Endodermal cell (in vitro differentiated cells): ENCODE data around the gene TPD52L2. TPM values are rescaled to one million over a fixed set of nuclear protein-coding genes. Genes with fewer than 3 reads are reported as not detected.
"Not testable (repeated sequence)": the region's sequence is repeated elsewhere in the genome, so short reads cannot be mapped to it uniquely, and the experiment has no call there.

Experiments used
- DNase-seq: peaks from one replicate; pipeline ENCODE4 v3.0.0-alpha.2; 2017
- H3K27ac ChIP-seq: 2 replicates; pipeline ENCODE4 v1.5.1; 2013; ENCODE audit warnings: mild to moderate bottlenecking, low read depth, low read length, moderate library complexity
- H3K27me3 ChIP-seq: 2 replicates; pipeline ENCODE4 v1.6.1; 2013; ENCODE audit warnings: mild to moderate bottlenecking, low read length, moderate library complexity; ENCODE audit not compliant: insufficient read depth, control insufficient read depth, poor library complexity, severe bottlenecking
- H3K36me3 ChIP-seq: 2 replicates; pipeline ENCODE4 v1.7.0; 2013; ENCODE audit warnings: mild to moderate bottlenecking, low read length, moderate library complexity; ENCODE audit not compliant: control insufficient read depth, insufficient read depth
- H3K4me1 ChIP-seq: one replicate; pipeline ENCODE4 v1.7.0; 2013; ENCODE audit warnings: low read length; ENCODE audit not compliant: control insufficient read depth, insufficient read depth
- H3K4me3 ChIP-seq: 2 replicates; pipeline ENCODE4 v1.5.1; 2013; ENCODE audit warnings: mild to moderate bottlenecking, low read length, moderate library complexity
- H3K9ac ChIP-seq: 2 replicates; pipeline ENCODE4 v1.6.1; 2013; ENCODE audit warnings: mild to moderate bottlenecking, low read length, moderate library complexity; ENCODE audit not compliant: poor library complexity, severe bottlenecking; ENCODE audit errors: extremely low read depth
- H3K9me3 ChIP-seq: 2 replicates; pipeline ENCODE4 v1.6.1; 2013; ENCODE audit warnings: mild to moderate bottlenecking, low read length, moderate library complexity; ENCODE audit not compliant: control insufficient read depth
- H3K27ac Mint-ChIP-seq: 2 replicates; pipeline ENCODE4 v1.8.0; 2020; ENCODE audit warnings: mixed read lengths
- H3K27me3 Mint-ChIP-seq: 2 replicates; pipeline ENCODE4 v1.8.0; 2021; ENCODE audit warnings: mild to moderate bottlenecking, mixed read lengths; ENCODE audit not compliant: insufficient read depth
- H3K36me3 Mint-ChIP-seq: 2 replicates; pipeline ENCODE4 v1.8.0; 2020; ENCODE audit warnings: low read depth, mixed read lengths
- H3K4me1 Mint-ChIP-seq: 2 replicates; pipeline ENCODE4 v1.8.0; 2020; ENCODE audit warnings: mixed read lengths
- H3K4me3 Mint-ChIP-seq: 2 replicates; pipeline ENCODE4 v1.8.0; 2020; ENCODE audit warnings: mild to moderate bottlenecking, moderate library complexity, mixed read lengths
- H3K9me3 Mint-ChIP-seq: 2 replicates; pipeline ENCODE4 v1.8.0; 2020; ENCODE audit warnings: mild to moderate bottlenecking, mixed read lengths
- WGBS, 2 experiments: methylation state at CpG; one replicate each; pipeline versions ENCODE4 v1.1.5 to v1.1.7; 2013; ENCODE audit warnings: missing lambda C conversion rate in 2 of 2, mixed read lengths in 1 of 2; ENCODE audit not compliant: insufficient coverage in 1 of 2, insufficient read length in 1 of 2; 5-methylcytosine and 5-hydroxymethylcytosine counted together
- total RNA-seq, 2 donors: library from RNA; stranded (reverse); fragmentation: NEBNext Ultra II Directional in 1 of 2; extraction: Animal tissue kit (Norgen Biotek cat#: 25700) in 1 of 2; gene quantifications; 2 replicates in 1 of 2; 3 replicates in 1 of 2; pipeline ENCODE4 v1.2.1, GENCODE V29; 2021
- TF ChIP-seq, protein P1 (sequence below): fragments of 200-600 bp; sonication (generic); conservative IDR thresholded peaks from 2 replicates; pipeline ENCODE4 v1.5.0; 2021; ENCODE audit warnings: antibody characterized with exemption, mild to moderate bottlenecking

Gene TPD52L2
- total RNA-seq, 2 donors from 2014 or later = 68.3 to 85.2 TPM

DNA sequence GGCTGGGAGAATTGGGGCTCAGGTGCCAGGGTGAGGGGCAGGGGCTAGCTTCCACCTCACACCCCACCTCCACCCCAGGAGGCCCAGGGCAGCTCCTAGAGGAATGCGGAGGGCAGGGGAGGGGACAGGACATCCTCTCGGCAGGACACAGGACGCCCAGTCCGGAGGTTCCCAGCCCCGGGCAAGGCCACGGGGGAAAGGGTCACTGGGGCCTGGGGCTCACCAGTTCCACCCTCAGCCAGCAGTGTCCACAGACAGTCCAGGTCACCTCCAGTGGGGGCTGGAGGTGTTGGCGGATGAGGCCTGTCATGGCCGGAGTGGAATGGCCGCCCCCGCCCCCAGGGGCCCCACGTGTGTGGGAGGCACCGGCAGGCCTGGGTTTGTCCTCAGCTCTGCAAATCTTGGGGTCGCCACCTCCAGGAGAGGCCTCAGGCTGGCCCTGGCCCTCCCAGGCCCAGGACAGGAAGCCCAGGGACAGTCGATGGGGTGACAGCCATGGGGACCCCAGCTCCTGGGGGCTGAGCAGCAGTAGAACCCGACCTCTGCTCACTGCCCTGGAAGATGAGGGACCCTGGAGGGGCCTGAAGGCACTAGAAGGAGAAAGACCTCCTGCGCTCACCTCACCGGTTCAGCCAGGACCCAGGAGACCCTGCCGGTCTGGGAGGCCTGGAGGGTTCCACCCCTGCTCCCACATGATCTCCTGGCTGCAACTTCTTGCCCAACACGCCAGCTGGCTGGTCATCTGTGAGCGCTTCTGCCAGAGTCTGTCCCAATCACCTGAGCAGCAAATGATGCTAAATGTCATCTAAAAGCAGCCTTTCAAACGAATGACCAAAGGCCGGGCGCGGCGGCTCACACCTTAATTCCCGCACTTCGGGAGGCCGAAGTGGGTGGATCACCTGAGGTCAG lies 16.8 kb upstream of the TPD52L2 start:
- WGBS, 2 experiments = 85 to 87% methylated on average over 18 to 28 of the region's 28 CpGs
- no peaks in the 10 kb centered on the region for H3K36me3 Mint-ChIP-seq
- Histone ChIP-seq H3K36me3 (no peaks in the 10 kb centered on the region), H3K4me3 (no peak overlapping the region), H3K9me3 (no peaks in the 10 kb centered on the region), H3K9ac (no peak overlapping the region), H3K4me1 (peaks cover 6% of the 10 kb centered on the region), H3K27ac (peak overlapping the region; percentile 41), H3K27me3 (no peaks in the 10 kb centered on the region)
- H3K9me3 Mint-ChIP-seq = no peaks in the 10 kb centered on the region
- TF ChIP-seq, protein P1, sequence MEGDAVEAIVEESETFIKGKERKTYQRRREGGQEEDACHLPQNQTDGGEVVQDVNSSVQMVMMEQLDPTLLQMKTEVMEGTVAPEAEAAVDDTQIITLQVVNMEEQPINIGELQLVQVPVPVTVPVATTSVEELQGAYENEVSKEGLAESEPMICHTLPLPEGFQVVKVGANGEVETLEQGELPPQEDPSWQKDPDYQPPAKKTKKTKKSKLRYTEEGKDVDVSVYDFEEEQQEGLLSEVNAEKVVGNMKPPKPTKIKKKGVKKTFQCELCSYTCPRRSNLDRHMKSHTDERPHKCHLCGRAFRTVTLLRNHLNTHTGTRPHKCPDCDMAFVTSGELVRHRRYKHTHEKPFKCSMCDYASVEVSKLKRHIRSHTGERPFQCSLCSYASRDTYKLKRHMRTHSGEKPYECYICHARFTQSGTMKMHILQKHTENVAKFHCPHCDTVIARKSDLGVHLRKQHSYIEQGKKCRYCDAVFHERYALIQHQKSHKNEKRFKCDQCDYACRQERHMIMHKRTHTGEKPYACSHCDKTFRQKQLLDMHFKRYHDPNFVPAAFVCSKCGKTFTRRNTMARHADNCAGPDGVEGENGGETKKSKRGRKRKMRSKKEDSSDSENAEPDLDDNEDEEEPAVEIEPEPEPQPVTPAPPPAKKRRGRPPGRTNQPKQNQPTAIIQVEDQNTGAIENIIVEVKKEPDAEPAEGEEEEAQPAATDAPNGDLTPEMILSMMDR = no peak
- H3K27ac Mint-ChIP-seq = no peak overlapping the region
- H3K4me1 Mint-ChIP-seq = peaks cover 2% of the 10 kb centered on the region
- H3K4me3 Mint-ChIP-seq = no peak overlapping the region
- DNase-seq = peak; percentile 68
- H3K27me3 Mint-ChIP-seq = peaks cover 7% of the 10 kb centered on the region

DNA sequence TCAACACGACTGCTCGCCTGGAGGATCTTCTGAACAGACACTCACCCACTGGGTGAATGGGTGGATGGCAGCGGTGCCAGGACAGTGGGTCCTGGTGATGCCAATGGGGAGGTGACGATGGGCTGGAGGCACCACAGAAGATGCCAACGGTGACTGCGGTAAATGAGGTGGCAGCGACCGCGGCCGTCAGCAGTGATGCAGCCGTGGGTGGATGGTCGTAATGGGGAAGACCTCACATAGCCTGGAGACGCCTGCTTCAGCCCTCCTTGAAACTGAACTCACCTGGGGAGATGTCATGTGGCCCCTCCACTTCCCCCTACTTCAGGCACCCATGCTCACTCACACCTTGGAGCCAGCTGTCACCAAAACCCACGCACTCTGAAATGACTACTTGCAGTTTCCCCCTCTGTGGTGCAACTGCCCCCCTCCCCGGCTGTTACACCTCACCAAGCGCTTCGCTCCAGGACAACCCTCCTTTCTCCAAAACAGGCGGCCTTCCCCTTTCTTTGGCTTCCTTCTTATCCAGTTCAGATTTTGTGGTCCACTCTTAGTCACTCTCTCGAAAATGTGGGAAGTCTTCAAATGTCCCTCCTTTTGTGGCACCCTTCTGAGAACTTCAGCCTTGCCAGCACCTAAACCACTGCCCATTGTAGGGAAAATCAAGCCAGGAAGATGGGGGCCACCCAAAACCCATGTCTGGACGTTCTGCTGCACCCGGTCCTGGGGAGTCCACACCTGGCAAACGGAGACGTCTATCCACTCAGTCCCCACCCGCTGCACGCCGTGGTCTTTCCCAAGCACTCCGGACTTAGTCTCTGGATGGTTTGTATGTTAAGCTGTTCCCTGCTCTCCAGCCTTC lies 14.2 kb upstream of the TPD52L2 start:
- TF ChIP-seq, protein P1 = no peak
- 93 to 95% methylated on average over 20 to 27 of the region's 27 CpGs for WGBS, 2 experiments

DNA sequence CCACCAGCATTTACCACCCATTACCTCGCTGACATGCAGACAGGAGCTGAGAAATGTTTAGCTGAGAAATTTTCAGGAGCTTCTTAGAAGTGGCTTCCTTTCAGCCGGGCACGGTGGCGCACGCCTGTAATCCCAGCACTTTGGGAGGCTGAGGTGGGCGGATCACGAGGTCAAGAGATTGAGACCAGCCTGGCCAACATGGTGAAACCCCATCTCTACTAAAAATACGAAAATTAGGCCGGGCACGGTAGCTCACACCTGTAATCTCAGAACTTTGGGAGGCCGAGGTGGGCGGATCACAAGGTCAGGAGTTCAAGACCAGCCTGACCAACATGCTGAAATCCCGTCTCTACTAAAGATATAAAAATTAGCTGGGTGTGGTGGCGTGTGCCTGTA lies 13.5 kb upstream of the TPD52L2 start:
- 94 to 99% methylated on average over 11 to 14 of the region's 14 CpGs for WGBS, 2 experiments
- DNase-seq, H3K4me1 Mint-ChIP-seq, H3K36me3 ChIP-seq, H3K27ac ChIP-seq, H3K27me3 Mint-ChIP-seq, H3K27me3 ChIP-seq, H3K9me3 Mint-ChIP-seq, H3K27ac Mint-ChIP-seq, H3K9me3 ChIP-seq, H3K4me3 ChIP-seq, H3K4me3 Mint-ChIP-seq, H3K9ac ChIP-seq, H3K4me1 ChIP-seq, H3K36me3 Mint-ChIP-seq: not testable (repeated sequence)

More for the DNA sequence above, 14.2 kb upstream of the TPD52L2 start:
- Mint-ChIP-seq H3K27ac (no peak overlapping the region), H3K36me3 (no peaks in the 10 kb centered on the region), H3K4me3 (no peak overlapping the region), H3K9me3 (no peaks in the 10 kb centered on the region), H3K27me3 (peaks cover 5% of the 10 kb centered on the region), H3K4me1 (peaks cover 2% of the 10 kb centered on the region)
- H3K27ac ChIP-seq = no peak overlapping the region
- no peak overlapping the region for H3K4me3 ChIP-seq
- no peaks in the 10 kb centered on the region for H3K27me3 ChIP-seq
- no peaks in the 10 kb centered on the region for H3K36me3 ChIP-seq
- no peaks in the 10 kb centered on the region for H3K9me3 ChIP-seq
- H3K9ac ChIP-seq = no peak overlapping the region
- H3K4me1 ChIP-seq = peaks cover 6% of the 10 kb centered on the region
- peak; percentile 39 for DNase-seq

DNA sequence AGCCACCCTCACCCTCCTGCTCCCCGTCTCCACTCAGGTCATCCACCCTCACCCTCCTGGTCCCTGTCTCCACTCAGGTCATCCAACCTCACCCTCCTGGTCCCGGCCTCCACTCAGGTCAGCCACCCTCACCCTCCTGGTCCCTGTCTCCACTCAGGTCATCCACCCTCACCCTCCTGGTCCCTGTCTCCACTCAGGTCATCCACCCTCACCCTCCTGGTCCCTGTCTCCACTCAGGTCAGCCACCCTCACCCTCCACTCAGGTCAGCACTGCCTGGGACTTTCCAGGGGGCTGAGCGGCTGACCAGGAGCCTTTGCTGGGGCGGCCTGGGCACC lies 11.4 kb upstream of the TPD52L2 start:
- 94 to 96% methylated on average over 4 of the region's 4 CpGs for WGBS, 2 experiments
- not testable (repeated sequence) for DNase-seq, H3K9ac ChIP-seq, H3K9me3 Mint-ChIP-seq, H3K4me3 Mint-ChIP-seq, H3K36me3 Mint-ChIP-seq, H3K27me3 ChIP-seq, H3K4me3 ChIP-seq, H3K27me3 Mint-ChIP-seq, H3K27ac ChIP-seq, H3K36me3 ChIP-seq, H3K4me1 ChIP-seq, H3K27ac Mint-ChIP-seq, H3K4me1 Mint-ChIP-seq, H3K9me3 ChIP-seq
